Esophagus squamous epithelium (tissue), 4 donors: ENCODE measurements around the gene DCAF6.

Experiments used
- CTCF ChIP-seq, 6 experiments: fragments of 450-650 bp in 4 of 6; fragments of 200-600 bp in 2 of 6; sonication (generic) in 2 of 6; IDR thresholded peaks; one replicate each; pipeline ENCODE4 v1.5.1; 2016 to 2019; ENCODE audit warnings: antibody characterized with exemption in 6 of 6, mild to moderate bottlenecking in 4 of 6, moderate library complexity in 4 of 6
- POLR2A ChIP-seq, 4 donors: fragments of 450-650 bp; IDR thresholded peaks; one replicate each; pipeline ENCODE4 v1.6.1; 2017; ENCODE audit warnings: antibody characterized with exemption in 4 of 4, mild to moderate bottlenecking in 4 of 4, moderate library complexity in 3 of 4

- no peak for TF ChIP-seq POLR2A (IDR thresholded peaks at IDR 0.05)
- no peak for TF ChIP-seq CTCF (IDR thresholded peaks at IDR 0.05)
These were observed 31.8 kb upstream of the DCAF6 start for GRCh38 chr1:167904652-167905130.
